ENCODE data around the gene TAGAP.

- TF ChIP-seq CTCF (IDR thresholded peaks at IDR 0.05) (no peak), POLR2A (IDR thresholded peaks at IDR 0.05) (no peak)
These were observed 3.6 kb downstream of the TAGAP start for GRCh38 chr6:159041181-159041580.

Measured in adrenal gland (tissue), 5 donors.